GM12878 (cell line): ENCODE results near the gene KRTAP4-8. TPM values are rescaled to one million over a fixed set of nuclear protein-coding genes. Genes with fewer than 3 reads are reported as not detected.
"Not testable (repeated sequence)": the region's sequence is repeated elsewhere in the genome, so short reads cannot be mapped to it uniquely, and the experiment has no call there.

Experiments used
- ATAC-seq: fragments of 200-7000 bp; cut with Tn5 transposase; 3 replicates; pipeline ENCODE4 v1.9.1; 2020; ENCODE audit warnings: mild to moderate bottlenecking, moderate library complexity
- BruUV-seq: library from RNA; stranded (reverse); fragments of 400-500 nt; replicated peaks from 2 replicates; lab custom pipeline; 2021; lab: Mats Ljungman, UMichigan
- CTCF ChIA-PET: fragments of 300-600 bp; sonication (Branson Sonifier 250); formaldehyde crosslinking; extraction: SDS; loops from one replicate; lab custom pipeline; 2021; ENCODE audit warnings: inconsistent platforms; lab: Yijun Ruan, JAX
- POLR2A ChIA-PET: fragments of 350-600 bp; formaldehyde crosslinking; extraction: SDS; loops from one replicate; lab custom pipeline; 2021; ENCODE audit warnings: inconsistent platforms; lab: Charles Lee
- RAD21 ChIA-PET: fragments of 300-600 bp; sonication (Branson Sonifier 250); formaldehyde crosslinking; loops from one replicate; lab custom pipeline; 2023; ENCODE audit warnings: antibody characterized with exemption; ENCODE audit not compliant: unreplicated experiment; lab: Charles Lee
- SMC1A ChIA-PET: fragments of 300-600 bp; sonication (Branson Sonifier 250); formaldehyde crosslinking; loops from one replicate; lab custom pipeline; 2023; ENCODE audit not compliant: unreplicated experiment, uncharacterized antibody; lab: Charles Lee
- DNase-seq: peaks from one replicate; pipeline ENCODE4 v3.0.0-alpha.2; 2011; ENCODE audit warnings: low read depth, low spot score
- FAIRE-seq: peaks from 3 replicates; lab custom pipeline; 2011; peaks lifted over from hg19 to GRCh38; lab: Jason Lieb, UNC
- H2AFZ ChIP-seq: 2 replicates; pipeline ENCODE4 v1.6.0; 2011; ENCODE audit warnings: low read depth, low read length, control low read depth; ENCODE audit not compliant: control insufficient read depth
- H3K27ac ChIP-seq: 2 replicates; pipeline ENCODE4 v1.5.1; 2011; ENCODE audit warnings: control low read depth; ENCODE audit not compliant: control insufficient read depth, insufficient read depth
- H3K27me3 ChIP-seq, 2 experiments: replicated peaks in 1 of 2; 2 replicates each; pipeline versions ENCODE4 v1.6.0 to v1.6.1; 2011; ENCODE audit warnings: low read length in 1 of 2; ENCODE audit not compliant: control insufficient read depth in 2 of 2, insufficient read depth in 2 of 2
- H3K36me3 ChIP-seq, 2 experiments: 2 replicates each; pipeline ENCODE4 v1.5.1; 2011; ENCODE audit warnings: low read length in 1 of 2; ENCODE audit not compliant: control insufficient read depth in 2 of 2, insufficient read depth in 2 of 2
- H3K4me1 ChIP-seq: 2 replicates; pipeline ENCODE4 v1.6.1; 2011; ENCODE audit warnings: mild to moderate bottlenecking, low read length, moderate library complexity, mixed read lengths; ENCODE audit not compliant: control insufficient read depth, insufficient read depth
- H3K4me2 ChIP-seq: 2 replicates; pipeline ENCODE4 v1.6.0; 2011; ENCODE audit warnings: control low read depth; ENCODE audit not compliant: control insufficient read depth, insufficient read depth
- H3K4me3 ChIP-seq: fragments of 200-600 bp; sonication (generic); 2 replicates; pipeline ENCODE4 v1.5.1; 2016
- H3K79me2 ChIP-seq: 2 replicates; pipeline ENCODE4 v1.6.0; 2011; ENCODE audit warnings: low read length; ENCODE audit not compliant: control insufficient read depth, insufficient read depth
- H3K9ac ChIP-seq: 2 replicates; pipeline ENCODE4 v1.8.0; 2011; ENCODE audit warnings: low read length, control low read depth, mixed read lengths; ENCODE audit not compliant: control insufficient read depth, insufficient read depth
- H3K9me3 ChIP-seq: replicated peaks from 3 replicates; pipeline ENCODE4 v1.5.1; 2011; ENCODE audit warnings: mild to moderate bottlenecking, low read length; ENCODE audit not compliant: control insufficient read depth, insufficient read depth
- H4K20me1 ChIP-seq: 2 replicates; pipeline ENCODE4 v1.6.0; 2011; ENCODE audit not compliant: control insufficient read depth, insufficient read depth
- FOXK2 ChIP-seq: fragments of 450-650 bp; IDR thresholded peaks from 2 replicates; pipeline ENCODE4 v1.6.1; 2017; ENCODE audit warnings: mild to moderate bottlenecking, moderate library complexity
- LARP7 ChIP-seq: fragments of 450-650 bp; IDR thresholded peaks from 2 replicates; pipeline ENCODE4 v1.6.1; 2017; ENCODE audit warnings: mild to moderate bottlenecking
- ZSCAN29 ChIP-seq: fragments of 450-650 bp; IDR thresholded peaks from 2 replicates; pipeline ENCODE4 v1.6.1; 2017; ENCODE audit warnings: mild to moderate bottlenecking, moderate library complexity
- WGBS: methylation state at CpG from one replicate; pipeline ENCODE4 v1.1.6; 2016; ENCODE audit warnings: low lambda C conversion rate; ENCODE audit not compliant: insufficient replicate concordance, insufficient coverage; ENCODE audit errors: missing lambda C conversion rate; 5-methylcytosine and 5-hydroxymethylcytosine counted together
- in situ Hi-C: fragments of 300-500 bp; cut with MboI; formaldehyde crosslinking; loops from 9 replicates; pipeline ENCODE4 v1.14.3; 2018; ENCODE audit warnings: mixed read lengths
- intact Hi-C: fragments of 100-400 bp; cut with micrococcal nuclease; formaldehyde crosslinking; loops from one replicate; pipeline ENCODE4 v1.14.2; 2022; ENCODE audit not compliant: unreplicated experiment
- polyA plus RNA-seq, 11 experiments: library from polyadenylated mRNA; depleted of rRNA in 4 of 11; unstranded in 6 of 11; stranded (reverse) in 5 of 11; fragments of >200 nt; fragmentation: Nextera tagmentation in 4 of 11; fragmentation: Illumina TruSeq in 1 of 11; extraction: Ambion mirVana in 4 of 11; extraction: Trizol in 1 of 11; gene quantifications; 1 replicate in 1 of 11; 2 replicates in 10 of 11; pipeline versions ENCODE4 v1.2.1 to v1.2.3, GENCODE V29; 2011 to 2016; ENCODE audit warnings: inconsistent platforms in 2 of 11, missing spikeins in 2 of 11, low read depth in 1 of 11
- total RNA-seq, 4 experiments: library from RNA; depleted of rRNA in 3 of 4; stranded (reverse); fragments of >200 nt in 3 of 4; fragmentation: Illumina TruSeq in 1 of 4; extraction: Trizol in 1 of 4; gene quantifications; 2 replicates each; pipeline versions ENCODE4 v1.2.1 to v1.2.3, GENCODE V29; 2013 to 2021

KRTAP4-8 gene
- total and polyA plus RNA-seq, 10 of the 15 experiments (the other 5 are each of a cell fraction or from before 2014, with no cell fraction given): not detected

- DNase-seq, RAD21 ChIA-PET, H3K4me1 ChIP-seq, SMC1A ChIA-PET, CTCF ChIA-PET, H2AFZ ChIP-seq, H3K36me3 ChIP-seq, H3K79me2 ChIP-seq, H3K4me3 ChIP-seq, H3K9me3 ChIP-seq, H3K27me3 ChIP-seq, H3K9ac ChIP-seq, H3K27ac ChIP-seq, H4K20me1 ChIP-seq, intact Hi-C loops, in situ Hi-C loops, ATAC-seq, H3K4me2 ChIP-seq, FAIRE-seq, POLR2A ChIA-PET, BruUV-seq: not testable (repeated sequence)
- 0% methylated on average over 2 of the region's 2 CpGs for WGBS
Measured at GRCh38 chr17:41104386-41105038, 6.6 kb upstream of the KRTAP4-8 start.

DNA sequence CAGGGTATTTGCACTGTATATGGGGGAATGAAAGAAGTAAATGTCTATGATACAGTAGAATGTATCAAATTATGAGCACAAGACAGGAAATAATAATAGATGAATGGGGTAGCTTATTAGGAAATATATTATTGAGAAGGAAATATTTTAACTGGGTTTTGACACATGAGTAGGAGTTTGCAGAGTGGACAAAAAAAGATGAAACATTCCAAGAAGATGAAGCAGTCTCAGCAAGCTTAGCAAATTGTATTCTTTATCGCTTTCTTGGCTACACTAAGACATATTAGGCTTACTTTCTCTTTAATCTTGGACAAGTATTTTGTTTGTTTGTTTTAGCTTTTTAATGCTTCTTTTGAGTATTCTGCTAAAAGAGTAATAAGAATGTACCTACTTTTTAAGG lies 6.0 kb upstream of the KRTAP4-8 start:
- FAIRE-seq: no peak
- CTCF ChIA-PET: no interaction called here
- intact Hi-C loops: no loop called here
- no peak overlapping the region for H3K27ac ChIP-seq
- no peaks in the 10 kb centered on the region for H3K9me3 ChIP-seq
- H3K4me2 ChIP-seq: no peak overlapping the region
- SMC1A ChIA-PET: no interaction called here
- TF ChIP-seq FOXK2 (no peak), LARP7 (no peak), ZSCAN29 (no peak)
- no peak overlapping the region for H2AFZ ChIP-seq
- no peak overlapping the region for H3K4me3 ChIP-seq
- no peaks in the 10 kb centered on the region for H3K36me3 ChIP-seq
- no peak for ATAC-seq
- DNase-seq: no peak
- POLR2A ChIA-PET: no interaction called here
- H3K79me2 ChIP-seq: no peaks in the 10 kb centered on the region
- H3K27me3 ChIP-seq: no peaks in the 10 kb centered on the region; a peak in 1 of 4 replicates
- no TSS peak for BruUV-seq
- H3K9ac ChIP-seq: no peak overlapping the region
- 7% methylated on average over 1 of the region's 1 CpG for WGBS
- in situ Hi-C loops: no loop called here
- RAD21 ChIA-PET: no interaction called here
- no peaks in the 10 kb centered on the region for H3K4me1 ChIP-seq
- H4K20me1 ChIP-seq: no peaks in the 10 kb centered on the region
